ENCODE results near the gene ZNF335. TPM values are rescaled to one million over a fixed set of nuclear protein-coding genes. Genes with fewer than 3 reads are reported as not detected.

The ZNF335 gene
- total and polyA plus RNA-seq, 2 of the 13 experiments (the other 11 are each of a cell fraction or from before 2014, with no cell fraction given), result 9.7 to 13.7 TPM

- TF ChIP-seq SNAPC4 (CRISPR knock-in tag; IDR thresholded peaks at IDR 0.05) (no peak), CBX2 (IDR thresholded peaks at IDR 0.05; ENCODE audit: low read depth, low read length) (no peak), CBX2 (CRISPR knock-in tag; IDR thresholded peaks at IDR 0.05; ENCODE audit: low read depth) (no peak), SALL1 (CRISPR knock-in tag; IDR thresholded peaks at IDR 0.05) (0 out of 2 replicates have a peak, but pooled peaks have one; percentile 9), PTBP1 (IDR thresholded peaks at IDR 0.05; ENCODE audit: low read depth, low read length, poor library complexity, severe bottlenecking) (no peak), HHEX (CRISPR knock-in tag; IDR thresholded peaks at IDR 0.05) (no peak), HCFC1 (IDR thresholded peaks at IDR 0.05; ENCODE audit: low read depth, low read length) (no peak), PHF5A (CRISPR knock-in tag; IDR thresholded peaks at IDR 0.05; ENCODE audit: low read depth, unreplicated experiment) (no peak), TFAP4 (IDR thresholded peaks at IDR 0.05; ENCODE audit: borderline replicate concordance, low read depth) (no peak), DNMT1 (CRISPR knock-in tag; IDR thresholded peaks at IDR 0.05) (no peak), ZBTB7B (CRISPR knock-in tag; IDR thresholded peaks at IDR 0.05) (no peak), REL (CRISPR knock-in tag; conservative IDR thresholded peaks at IDR 0.05) (no peak), ADNP (CRISPR knock-in tag; IDR thresholded peaks at IDR 0.05) (0 out of 2 replicates have a peak, but pooled peaks have one; percentile 23), NR2F6 (IDR thresholded peaks at IDR 0.05) (no peak), NR2F6 (CRISPR knock-in tag; IDR thresholded peaks at IDR 0.05) (no peak), ATF5 (CRISPR knock-in tag; IDR thresholded peaks at IDR 0.05; ENCODE audit: low read depth) (no peak), SRF (IDR thresholded peaks at IDR 0.05; ENCODE audit: low read depth, low read length) (no peak), ZNF652 (CRISPR knock-in tag; IDR thresholded peaks at IDR 0.05; ENCODE audit: borderline replicate concordance, low read depth) (no peak), FOXO1 (CRISPR knock-in tag; IDR thresholded peaks at IDR 0.05) (no peak), TFE3 (CRISPR knock-in tag; IDR thresholded peaks at IDR 0.05) (no peak), MTERF4 (CRISPR knock-in tag; IDR thresholded peaks at IDR 0.05) (0 out of 2 replicates have a peak, but pooled peaks have one; percentile 34)
Measured at GRCh38 chr20:45905505-45906079, 66.4 kb downstream of the ZNF335 start (continued).

All from HepG2 (cell line).